K562 (cell line): ENCODE data around the gene TMEM208. TPM values are rescaled to one million over a fixed set of nuclear protein-coding genes. Genes with fewer than 3 reads are reported as not detected.

Source experiments
- ATAC-seq: fragments of 200-7000 bp; cut with Tn5 transposase; 3 replicates; pipeline ENCODE4 v1.9.1; 2020; ENCODE audit warnings: moderate library complexity
- BruUV-seq: library from RNA; stranded (reverse); fragments of 400-500 nt; replicated peaks from 2 replicates; lab custom pipeline; 2021; lab: Mats Ljungman, UMichigan
- CTCF ChIA-PET: fragments of 300-600 bp; formaldehyde crosslinking; extraction: SDS; loops from one replicate; lab custom pipeline; 2021; ENCODE audit warnings: low intra/inter-chr PET ratio; lab: Yijun Ruan, JAX
- POLR2A ChIA-PET: fragments of 300-600, 350-650 bp; sonication (Branson Sonifier 250); formaldehyde crosslinking; extraction: SDS; loops from one replicate; lab custom pipeline; 2021; ENCODE audit warnings: antibody characterized with exemption, inconsistent platforms; lab: Yijun Ruan, JAX
- DNase-seq, 4 experiments: peaks; one replicate each; pipeline versions ENCODE4 v3.0.0 to v3.0.0-alpha.2; 2011 to 2018; ENCODE audit warnings: low spot score in 3 of 4, mixed read lengths in 3 of 4; ENCODE audit errors: extremely low read depth in 1 of 4
- FAIRE-seq: peaks from 2 replicates; lab custom pipeline; 2011; peaks lifted over from hg19 to GRCh38; lab: Jason Lieb, UNC
- H2AFZ ChIP-seq: 2 replicates; pipeline ENCODE4 v1.6.0; 2011; ENCODE audit warnings: low read depth, low read length, control low read depth, inconsistent platforms
- H3K27ac ChIP-seq: fragments of 200-600 bp; 3 replicates; pipeline ENCODE4 v1.8.0; 2011; ENCODE audit warnings: low read depth, mild to moderate bottlenecking, control low read depth, inconsistent platforms, low read length, moderate library complexity, mixed read lengths; ENCODE audit errors: extremely low read depth
- H3K27me3 ChIP-seq, 2 experiments: fragments of 300-600 bp in 1 of 2; 2 replicates in 1 of 2; 3 replicates in 1 of 2; pipeline versions ENCODE4 v1.6.0 to v1.8.0; 2011; ENCODE audit warnings: inconsistent platforms in 2 of 2, low read length in 2 of 2, mild to moderate bottlenecking in 1 of 2, mixed read lengths in 1 of 2, moderate library complexity in 1 of 2; ENCODE audit not compliant: control insufficient read depth in 2 of 2, insufficient read depth in 2 of 2
- H3K36me3 ChIP-seq: fragments of 300-600 bp; 3 replicates; pipeline ENCODE4 v1.8.0; 2011; ENCODE audit warnings: mild to moderate bottlenecking, low read length, inconsistent platforms; ENCODE audit not compliant: control insufficient read depth, insufficient read depth
- H3K4me1 ChIP-seq, 2 experiments: fragments of 200-600 bp in 1 of 2; replicated peaks in 1 of 2; 2 replicates in 1 of 2; 3 replicates in 1 of 2; pipeline versions ENCODE4 v1.5.1 to v1.8.0; 2011; ENCODE audit warnings: inconsistent platforms in 2 of 2, low read length in 2 of 2, mild to moderate bottlenecking in 1 of 2, mixed read lengths in 1 of 2, moderate library complexity in 1 of 2; ENCODE audit not compliant: control insufficient read depth in 2 of 2, insufficient read depth in 2 of 2
- H3K4me2 ChIP-seq: 2 replicates; pipeline ENCODE4 v1.6.1; 2011; ENCODE audit warnings: low read length, control low read depth, inconsistent platforms, mixed read lengths; ENCODE audit not compliant: insufficient read depth
- H3K4me3 ChIP-seq: fragments of 200-600 bp; sonication (generic), shearing (Covaris generic); 2 replicates; pipeline ENCODE4 v1.5.1; 2016; ENCODE audit warnings: control low read depth, inconsistent platforms
- H3K79me2 ChIP-seq: fragments of 200-600 bp; 3 replicates; pipeline ENCODE4 v1.8.0; 2011; ENCODE audit warnings: low read length, inconsistent platforms; ENCODE audit not compliant: control insufficient read depth, insufficient read depth
- H3K9ac ChIP-seq, 2 experiments: 2 replicates each; pipeline versions ENCODE4 v1.6.0 to v1.6.1; 2011; ENCODE audit warnings: low read depth in 2 of 2, low read length in 2 of 2, control low read depth in 1 of 2, inconsistent platforms in 1 of 2, mild to moderate bottlenecking in 1 of 2, mixed read lengths in 1 of 2; ENCODE audit not compliant: insufficient read depth in 1 of 2
- H3K9me1 ChIP-seq: one replicate; pipeline ENCODE4 v1.6.0; 2011; ENCODE audit warnings: inconsistent platforms, mild to moderate bottlenecking, low read length, moderate library complexity; ENCODE audit not compliant: control insufficient read depth, insufficient read depth
- H3K9me3 ChIP-seq: replicated peaks from 2 replicates; pipeline ENCODE4 v1.5.1; 2011; ENCODE audit warnings: low read depth, low read length, inconsistent platforms; ENCODE audit not compliant: control insufficient read depth, insufficient read depth
- H4K20me1 ChIP-seq: replicated peaks from 2 replicates; pipeline ENCODE4 v1.6.1; 2011; ENCODE audit warnings: low read length, inconsistent platforms, mixed read lengths; ENCODE audit not compliant: control insufficient read depth, insufficient read depth
- ARHGAP35 ChIP-seq: fragments of 450-650 bp; IDR thresholded peaks from 2 replicates; pipeline ENCODE4 v1.6.1; 2018; ENCODE audit not compliant: partially characterized antibody
- CTCFL ChIP-seq: IDR thresholded peaks from 2 replicates; pipeline ENCODE4 v1.6.1; 2011; ENCODE audit warnings: borderline replicate concordance, low read depth, mild to moderate bottlenecking, moderate library complexity, low read length; ENCODE audit not compliant: insufficient read depth, poor library complexity, severe bottlenecking
- POLR2A ChIP-seq: fragments of 450-650 bp; conservative IDR thresholded peaks from 2 replicates; pipeline ENCODE4 v1.6.1; 2016
- POLR2B ChIP-seq: fragments of 450-650 bp; IDR thresholded peaks from 2 replicates; pipeline ENCODE4 v1.6.1; 2018; ENCODE audit warnings: low read depth; ENCODE audit not compliant: partially characterized antibody
- PTRF ChIP-seq: fragments of 450-650 bp; IDR thresholded peaks from 2 replicates; pipeline ENCODE4 v1.6.1; 2016; ENCODE audit warnings: mild to moderate bottlenecking, missing genetic modification characterization, missing compliant biosample characterization
- TCF7L2 ChIP-seq: fragments of 150-350 bp; IDR thresholded peaks from 2 replicates; pipeline ENCODE4 v1.6.1; 2016; ENCODE audit warnings: low read depth, mild to moderate bottlenecking, low read length, moderate library complexity
- WHSC1 ChIP-seq: IDR thresholded peaks from one replicate; pipeline ENCODE4 v1.6.1; 2012; ENCODE audit warnings: low read length, control low read depth, inconsistent platforms
- XRCC3 ChIP-seq: fragments of 450-650 bp; IDR thresholded peaks from 2 replicates; pipeline ENCODE4 v1.6.1; 2017; ENCODE audit warnings: mild to moderate bottlenecking, moderate library complexity
- ZBTB7A ChIP-seq: IDR thresholded peaks from 2 replicates; pipeline ENCODE4 v1.6.1; 2011; ENCODE audit warnings: low read depth, mild to moderate bottlenecking, low read length, moderate library complexity, borderline replicate concordance; ENCODE audit not compliant: control insufficient read depth
- ZKSCAN3 ChIP-seq: fragments of 250-450 bp; sonication (Bioruptor Pico); IDR thresholded peaks from 2 replicates; pipeline ENCODE4 v1.4.0; 2020
- ZNF551 ChIP-seq: fragments of 250-450 bp; sonication (Bioruptor Pico); IDR thresholded peaks from 2 replicates; pipeline ENCODE4 v1.5.0; 2021; ENCODE audit warnings: mild to moderate bottlenecking, moderate library complexity
- WGBS: fragments of 100-300 bp; shearing (Covaris generic); methylation state at CpG from one replicate; pipeline ENCODE4 v1.1.6; 2016; ENCODE audit warnings: low coverage, mixed read lengths; ENCODE audit not compliant: insufficient coverage; ENCODE audit errors: missing lambda C conversion rate; 5-methylcytosine and 5-hydroxymethylcytosine counted together
- in situ Hi-C: fragments of 300-500 bp; cut with MboI; formaldehyde crosslinking; loops from 4 replicates; pipeline ENCODE4 v1.15.0; 2018; ENCODE audit warnings: inconsistent platforms, mixed read lengths
- intact Hi-C: fragments of 100-400 bp; cut with micrococcal nuclease; formaldehyde crosslinking; loops from 2 replicates; pipeline ENCODE4 v1.14.2; 2022
- polyA plus RNA-seq, 8 experiments: library from polyadenylated mRNA; depleted of rRNA in 4 of 8; stranded (reverse) in 5 of 8; unstranded in 3 of 8; fragments of >200 nt; fragmentation: Nextera tagmentation in 2 of 8; fragmentation: Illumina TruSeq in 1 of 8; extraction: Ambion mirVana in 2 of 8; extraction: Trizol in 1 of 8; gene quantifications; 2 replicates each; pipeline versions ENCODE4 v1.2.1 to v1.2.3, GENCODE V29; 2011 to 2014; ENCODE audit warnings: inconsistent platforms in 1 of 8, missing spikeins in 1 of 8
- total RNA-seq, 7 experiments: library from RNA; depleted of rRNA in 6 of 7; stranded (reverse); fragments of >200 nt in 6 of 7; fragmentation: Illumina TruSeq in 2 of 7; extraction: Trizol in 2 of 7; gene quantifications; 2 replicates each; pipeline versions ENCODE4 v1.2.1 to v1.2.3, GENCODE V29; 2011 to 2021; ENCODE audit warnings: low replicate concordance in 1 of 7
- TF ChIP-seq, protein P1 (sequence below): fragments of 250-450 bp; sonication (Bioruptor Pico); IDR thresholded peaks from 2 replicates; pipeline ENCODE4 v1.8.0; 2022; ENCODE audit warnings: moderate library complexity, mild to moderate bottlenecking, inconsistent platforms
- TF ChIP-seq, protein P2 (sequence below): sonication (generic); formaldehyde crosslinking; IDR thresholded peaks from 2 replicates; pipeline ENCODE4 v1.8.0; 2022; ENCODE audit warnings: missing genetic modification reagents, mild to moderate bottlenecking, borderline replicate concordance

The TMEM208 gene
- total and polyA plus RNA-seq, 9 of the 15 experiments (the other 6 are each of a cell fraction or from before 2014, with no cell fraction given) = 31.8 to 239 (median 54.3) TPM

- in situ Hi-C loops = no loop called here
- BruUV-seq = no TSS peak
- no peaks in the 10 kb centered on the region for H3K9me1 ChIP-seq
- WGBS = 97% methylated on average over 9 of the region's 9 CpGs
- no peak overlapping the region for H2AFZ ChIP-seq
- H3K9me3 ChIP-seq = no peaks in the 10 kb centered on the region
- intact Hi-C loops = loop anchor here (5.0 kb wide), 1 partner anchor 38 kb away; the partner anchor contains the start of gene PLEKHG4
- H3K4me1 ChIP-seq = peaks cover 48 to 57% of the 10 kb centered on the region in 2 experiments
- H3K79me2 ChIP-seq = peaks cover 53% of the 10 kb centered on the region
- peaks cover 79% of the 10 kb centered on the region; the same call in 2 of the 3 replicates for H3K36me3 ChIP-seq
- DNase-seq (no peak), ATAC-seq (no peak), FAIRE-seq (no peak)
- ChIA-PET CTCF (interaction anchor here (0.6 kb wide), 1 partner anchor 203 kb away, joined by 4 read pairs; no protein-coding TSS in a partner anchor), POLR2A (interaction anchor here (0.6 to 4.3 kb wide), 4 partner anchors 9 to 359 kb away, joined by 3 to 31 read pairs (median 4); partner anchors contain the start of genes FHOD1 and TMEM208)
- no peak overlapping the region for H3K27ac ChIP-seq
- TF ChIP-seq WHSC1 (no peak), XRCC3 (no peak), ZNF551 (CRISPR knock-in tag) (no peak), PTRF (tag) (no peak), ZKSCAN3 (CRISPR knock-in tag) (no peak), POLR2A (no peak), ZBTB7A (no peak), CTCFL (no peak), POLR2B (no peak), ARHGAP35 (no peak), TCF7L2 (no peak)
- TF ChIP-seq, protein P1, sequence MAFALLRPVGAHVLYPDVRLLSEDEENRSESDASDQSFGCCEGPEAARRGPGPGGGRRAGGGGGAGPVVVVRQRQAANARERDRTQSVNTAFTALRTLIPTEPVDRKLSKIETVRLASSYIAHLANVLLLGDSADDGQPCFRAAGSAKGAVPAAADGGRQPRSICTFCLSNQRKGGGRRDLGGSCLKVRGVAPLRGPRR = no peak
- TF ChIP-seq, protein P2, sequence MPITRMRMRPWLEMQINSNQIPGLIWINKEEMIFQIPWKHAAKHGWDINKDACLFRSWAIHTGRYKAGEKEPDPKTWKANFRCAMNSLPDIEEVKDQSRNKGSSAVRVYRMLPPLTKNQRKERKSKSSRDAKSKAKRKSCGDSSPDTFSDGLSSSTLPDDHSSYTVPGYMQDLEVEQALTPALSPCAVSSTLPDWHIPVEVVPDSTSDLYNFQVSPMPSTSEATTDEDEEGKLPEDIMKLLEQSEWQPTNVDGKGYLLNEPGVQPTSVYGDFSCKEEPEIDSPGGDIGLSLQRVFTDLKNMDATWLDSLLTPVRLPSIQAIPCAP (CRISPR knock-in tag) = no peak
- no peak overlapping the region for H3K4me3 ChIP-seq
- H3K4me2 ChIP-seq = no peak overlapping the region
- H3K9ac ChIP-seq = peak overlapping the region in 1 of 2 experiments; percentile 9; a peak in 2 of 4 replicates
- peaks cover 4% of the 10 kb centered on the region for H4K20me1 ChIP-seq
- H3K27me3 ChIP-seq = no peaks in the 10 kb centered on the region
Observed at GRCh38 chr16:67238806-67239470, 12.0 kb downstream of the TMEM208 start.
